Type B pancreatic cell (in vitro differentiated cells): Measurements from ENCODE around the gene JTB. TPM values are rescaled to one million over a fixed set of nuclear protein-coding genes. Genes with fewer than 3 reads are reported as not detected.

Source experiments
- DNase-seq: peaks from one replicate; pipeline ENCODE4 v3.0.0; 2021; ENCODE audit warnings: mixed read lengths; ENCODE audit not compliant: unreplicated experiment; ENCODE audit errors: extremely low spot score
- H3K27ac Mint-ChIP-seq: 2 replicates; pipeline ENCODE4 v1.8.0; 2021; ENCODE audit warnings: mild to moderate bottlenecking, mixed read lengths
- H3K27me3 Mint-ChIP-seq: 2 replicates; pipeline ENCODE4 v1.8.0; 2021; ENCODE audit warnings: mixed read lengths
- H3K36me3 Mint-ChIP-seq: 2 replicates; pipeline ENCODE4 v1.8.0; 2021; ENCODE audit warnings: mixed read lengths
- H3K4me1 Mint-ChIP-seq: one replicate; pipeline ENCODE4 v1.8.0; 2021; ENCODE audit warnings: mixed read lengths; ENCODE audit not compliant: unreplicated experiment
- H3K4me3 Mint-ChIP-seq: 2 replicates; pipeline ENCODE4 v1.8.0; 2021; ENCODE audit warnings: mild to moderate bottlenecking, mixed read lengths
- H3K9me3 Mint-ChIP-seq: 2 replicates; pipeline ENCODE4 v1.8.0; 2021; ENCODE audit warnings: mixed read lengths
- total RNA-seq: library from RNA; stranded (reverse); gene quantifications from 2 replicates; pipeline ENCODE4 v1.2.1, GENCODE V29; 2021; ENCODE audit warnings: low replicate concordance
- TF ChIP-seq, protein P1 (sequence below): fragments of 200-600 bp; sonication (generic); conservative IDR thresholded peaks from 2 replicates; pipeline ENCODE4 v1.5.0; 2021; ENCODE audit warnings: antibody characterized with exemption, mild to moderate bottlenecking

JTB gene
- total RNA-seq, 1 donor from 2014 or later = 99.2 TPM

DNA sequence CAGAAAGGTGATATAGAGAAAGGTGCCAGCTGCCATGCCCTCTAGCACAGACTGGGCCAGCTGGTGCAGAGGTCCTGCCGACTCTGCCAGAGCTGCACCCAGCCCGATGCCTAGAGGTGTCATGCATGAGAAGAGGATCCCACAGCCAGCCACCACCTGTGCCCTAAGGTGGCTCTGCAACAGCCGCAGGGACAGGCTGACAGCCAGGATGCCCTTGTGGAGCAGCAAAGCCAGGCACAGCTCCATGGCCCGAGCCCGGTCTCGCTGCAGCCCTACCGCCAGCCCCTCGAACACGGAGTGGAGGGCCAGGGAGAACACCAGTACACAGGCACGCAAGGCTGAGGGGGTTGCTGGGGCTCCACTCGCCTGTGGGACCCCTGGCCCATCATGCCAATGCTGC, 17.3 kb downstream of the JTB start:
- TF ChIP-seq, protein P1, sequence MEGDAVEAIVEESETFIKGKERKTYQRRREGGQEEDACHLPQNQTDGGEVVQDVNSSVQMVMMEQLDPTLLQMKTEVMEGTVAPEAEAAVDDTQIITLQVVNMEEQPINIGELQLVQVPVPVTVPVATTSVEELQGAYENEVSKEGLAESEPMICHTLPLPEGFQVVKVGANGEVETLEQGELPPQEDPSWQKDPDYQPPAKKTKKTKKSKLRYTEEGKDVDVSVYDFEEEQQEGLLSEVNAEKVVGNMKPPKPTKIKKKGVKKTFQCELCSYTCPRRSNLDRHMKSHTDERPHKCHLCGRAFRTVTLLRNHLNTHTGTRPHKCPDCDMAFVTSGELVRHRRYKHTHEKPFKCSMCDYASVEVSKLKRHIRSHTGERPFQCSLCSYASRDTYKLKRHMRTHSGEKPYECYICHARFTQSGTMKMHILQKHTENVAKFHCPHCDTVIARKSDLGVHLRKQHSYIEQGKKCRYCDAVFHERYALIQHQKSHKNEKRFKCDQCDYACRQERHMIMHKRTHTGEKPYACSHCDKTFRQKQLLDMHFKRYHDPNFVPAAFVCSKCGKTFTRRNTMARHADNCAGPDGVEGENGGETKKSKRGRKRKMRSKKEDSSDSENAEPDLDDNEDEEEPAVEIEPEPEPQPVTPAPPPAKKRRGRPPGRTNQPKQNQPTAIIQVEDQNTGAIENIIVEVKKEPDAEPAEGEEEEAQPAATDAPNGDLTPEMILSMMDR = no peak
- Mint-ChIP-seq H3K4me1 (peaks cover 40% of the 10 kb centered on the region), H3K4me3 (peak overlapping the region; percentile 97), H3K36me3 (peaks cover 5% of the 10 kb centered on the region), H3K27ac (peak overlapping the region; percentile 86), H3K27me3 (no peaks in the 10 kb centered on the region), H3K9me3 (no peaks in the 10 kb centered on the region)
- no peak for DNase-seq

DNA sequence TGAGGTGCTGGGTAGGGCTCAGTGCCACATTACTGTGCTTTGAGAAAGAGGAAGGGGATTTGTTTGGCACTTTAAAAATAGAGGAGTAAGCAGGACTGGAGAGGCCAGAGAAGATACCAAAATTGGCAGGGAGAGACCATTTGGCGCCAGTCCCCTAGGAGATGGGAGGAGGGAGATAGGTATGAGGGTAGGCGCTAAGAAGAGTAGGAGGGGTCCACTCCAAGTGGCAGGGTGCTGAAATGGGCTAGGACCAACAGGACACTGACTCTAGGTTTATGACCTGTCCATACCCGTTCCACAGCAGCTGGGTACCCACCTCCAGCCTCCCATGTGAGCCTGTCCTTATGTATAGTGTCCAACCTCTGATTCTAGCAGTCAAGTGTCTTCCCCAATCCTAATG, 18.0 kb downstream of the JTB start:
- Mint-ChIP-seq H3K4me3 (peak overlapping the region; percentile 97), H3K36me3 (peaks cover 5% of the 10 kb centered on the region), H3K4me1 (peaks cover 40% of the 10 kb centered on the region), H3K9me3 (no peaks in the 10 kb centered on the region), H3K27ac (peak overlapping the region; percentile 86), H3K27me3 (no peaks in the 10 kb centered on the region)
- no peak for DNase-seq
- TF ChIP-seq, protein P1 = no peak

DNA sequence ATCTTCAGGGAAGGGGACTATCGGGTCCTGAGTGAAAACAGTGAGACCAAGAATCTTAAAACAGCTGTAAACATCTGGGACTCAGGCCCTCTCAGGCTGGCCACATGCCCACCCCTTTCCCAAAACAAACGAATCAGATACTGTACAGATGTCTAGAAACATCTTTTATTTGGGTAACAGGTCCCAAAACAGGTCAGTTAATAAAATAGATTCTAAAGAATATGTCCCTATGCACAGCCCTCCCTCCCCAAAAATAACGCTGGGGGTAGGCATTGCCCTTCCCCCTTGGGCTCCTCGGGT, 18.6 kb downstream of the JTB start:
- H3K9me3 Mint-ChIP-seq = no peaks in the 10 kb centered on the region
- peaks cover 41% of the 10 kb centered on the region for H3K4me1 Mint-ChIP-seq
- peak overlapping the region; percentile 97 for H3K4me3 Mint-ChIP-seq

DNA sequence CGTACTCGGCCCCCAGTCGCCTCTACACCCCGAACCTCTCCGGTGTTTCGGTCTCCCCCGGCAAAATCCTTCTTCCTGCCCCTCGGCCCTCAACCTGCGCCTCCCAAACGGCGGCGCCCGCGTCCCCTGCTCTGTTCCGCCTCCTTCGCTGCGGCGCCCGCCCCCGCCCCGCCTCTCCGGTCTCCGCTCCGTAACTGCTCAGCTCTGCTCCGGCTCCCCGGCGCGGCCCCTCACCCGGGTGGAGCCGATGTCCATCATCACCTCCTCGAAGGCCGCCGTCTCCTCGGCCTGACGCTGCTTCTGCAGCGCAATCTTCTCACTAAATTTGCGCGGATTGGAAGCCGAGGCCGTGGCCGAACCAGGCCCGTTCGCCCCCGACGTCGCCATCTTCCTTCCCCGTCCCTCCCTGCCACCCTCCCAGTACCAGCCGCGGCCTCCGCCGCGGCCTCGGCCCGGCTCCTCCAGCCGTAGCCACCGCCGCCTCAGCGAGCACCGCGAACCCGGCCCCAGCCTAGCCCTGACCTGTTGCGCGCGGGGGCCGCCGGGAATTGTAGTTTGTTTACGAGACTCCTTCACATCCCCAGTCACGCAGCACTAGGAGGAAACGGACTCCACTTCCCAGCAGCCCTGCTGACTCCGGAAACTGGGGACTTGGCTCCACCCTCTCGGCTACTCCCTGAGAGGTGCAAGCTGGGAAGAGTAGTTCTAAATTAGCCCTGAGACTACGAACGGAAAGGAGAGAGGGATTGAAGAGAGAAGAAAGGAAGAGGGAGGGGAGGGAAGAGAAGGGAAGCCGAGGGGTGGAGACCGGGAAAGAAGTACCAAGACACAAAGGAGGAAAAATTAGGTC, 19.1 kb downstream of the JTB start, which contains the start of gene CRTC2:
CRTC2 (minus strand) TSS at position 502 of the 850 bp plus-strand sequence; CDS start at position 387, 115 bp downstream.
- Mint-ChIP-seq H3K27me3 (no peaks in the 10 kb centered on the region), H3K9me3 (no peaks in the 10 kb centered on the region), H3K27ac (peak within 1 kb of the TSS; percentile 86), H3K36me3 (peaks cover 5% of the 10 kb centered on the region), H3K4me3 (peak within 1 kb of the TSS; percentile 97), H3K4me1 (peaks cover 35% of the 10 kb centered on the region)
- TF ChIP-seq, protein P1 = no peak
- peak; percentile 98 for DNase-seq

More for the DNA sequence above, 18.6 kb downstream of the JTB start:
- H3K36me3 Mint-ChIP-seq = peaks cover 5% of the 10 kb centered on the region
- DNase-seq = no peak
- TF ChIP-seq, protein P1 = no peak
- no peaks in the 10 kb centered on the region for H3K27me3 Mint-ChIP-seq
- H3K27ac Mint-ChIP-seq = peak overlapping the region; percentile 86

DNA sequence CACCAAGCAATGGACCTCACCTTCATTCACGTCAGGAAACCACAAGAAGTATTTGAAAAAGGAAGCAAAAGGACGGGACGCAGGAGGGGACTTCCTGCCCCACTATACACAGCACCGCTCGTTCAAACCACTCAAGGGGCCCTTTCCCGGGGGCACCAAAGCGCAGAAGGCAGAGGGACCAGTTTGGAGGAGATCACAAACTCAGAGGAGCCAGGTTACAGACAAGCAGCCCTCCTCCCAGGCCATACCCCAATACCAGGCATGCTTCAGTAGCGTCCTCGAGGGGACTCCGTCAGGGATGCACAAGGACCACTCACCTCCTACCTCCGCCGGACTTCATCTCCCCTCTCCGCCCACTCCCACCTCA, 19.7 kb downstream of the JTB start:
- DNase-seq = no peak
- Mint-ChIP-seq H3K4me1 (peaks cover 34% of the 10 kb centered on the region), H3K4me3 (peak overlapping the region; percentile 97), H3K27me3 (no peaks in the 10 kb centered on the region), H3K9me3 (no peaks in the 10 kb centered on the region), H3K27ac (peak overlapping the region; percentile 86), H3K36me3 (peaks cover 5% of the 10 kb centered on the region)
- TF ChIP-seq, protein P1 = no peak
